Thoracic aorta (tissue), 2 donors: ENCODE data around the gene TRPC4. TPM values are rescaled to one million over a fixed set of nuclear protein-coding genes. Genes with fewer than 3 reads are reported as not detected.
A peak's percentile ranks its signal among the peaks of the same experiment; 100 is the strongest.

Experiments
- ATAC-seq: fragments of 150-250 bp; one replicate; pipeline ENCODE4 v1.8.0; 2017; ENCODE audit warnings: low read depth; ENCODE audit not compliant: insufficient number of reproducible peaks, low FRiP score
- DNase-seq: peaks from one replicate; pipeline ENCODE4 v3.0.0-alpha.2; 2020; ENCODE audit warnings: low spot score
- H3K27ac ChIP-seq, 2 donors: fragments of 200-600 bp; sonication (generic); 1 replicate in 1 of 2; 2 replicates in 1 of 2; pipeline ENCODE4 v1.5.1; 2016; ENCODE audit warnings: mild to moderate bottlenecking in 2 of 2, moderate library complexity in 2 of 2
- H3K27me3 ChIP-seq: fragments of 200-600 bp; sonication (generic); replicated peaks from 2 replicates; pipeline ENCODE4 v1.6.0; 2016; ENCODE audit warnings: mild to moderate bottlenecking; ENCODE audit not compliant: insufficient read depth
- H3K36me3 ChIP-seq: fragments of 200-600 bp; sonication (generic); one replicate; pipeline ENCODE4 v1.5.1; 2016
- H3K4me1 ChIP-seq, 2 donors: fragments of 200-600 bp; sonication (generic); 1 replicate in 1 of 2; 2 replicates in 1 of 2; pipeline versions ENCODE4 v1.5.1 to v1.6.0; 2016; ENCODE audit warnings: low read depth in 2 of 2, mild to moderate bottlenecking in 1 of 2; ENCODE audit not compliant: control insufficient read depth in 1 of 2
- H3K4me3 ChIP-seq: fragments of 200-600 bp; sonication (generic); 2 replicates; pipeline ENCODE4 v1.5.1; 2016; ENCODE audit warnings: mild to moderate bottlenecking
- H3K9me3 ChIP-seq: fragments of 200-600 bp; sonication (generic); 2 replicates; pipeline ENCODE4 v1.5.1; 2016
- total RNA-seq, 2 donors: library from RNA; depleted of rRNA; stranded (reverse); fragments of >200 nt; gene quantifications; one replicate each; pipeline versions ENCODE4 v1.1.0 to v1.2.3, GENCODE V29; 2016
- TF ChIP-seq, protein P1 (sequence below): fragments of 200-600 bp; sonication (generic); IDR thresholded peaks from one replicate; pipeline ENCODE4 v1.5.1; 2019; ENCODE audit warnings: antibody characterized with exemption

TRPC4 gene
- total RNA-seq, 2 donors from 2014 or later, result 7.1 to 7.6 TPM

DNA sequence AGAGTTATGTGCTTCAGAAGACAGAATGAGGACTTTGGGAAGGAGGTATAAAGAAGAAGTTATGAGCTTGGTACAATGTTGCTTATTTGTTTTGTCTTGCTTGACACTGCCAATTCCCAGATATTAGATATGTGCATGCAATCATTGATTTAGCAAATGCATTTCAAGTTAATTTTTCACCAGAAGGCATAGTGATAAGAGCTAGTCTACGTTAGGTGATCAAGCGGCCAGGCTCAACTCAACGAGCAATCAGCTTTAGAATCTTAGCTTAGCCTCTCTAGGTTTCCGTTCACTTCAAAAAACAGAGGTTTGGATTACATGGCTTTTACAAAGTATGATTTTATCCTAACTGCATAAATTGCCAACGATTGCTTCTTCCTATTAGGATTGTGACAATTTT is 189.4 kb downstream of the TRPC4 start:
- no peak overlapping the region for H3K4me3 ChIP-seq

DNA sequence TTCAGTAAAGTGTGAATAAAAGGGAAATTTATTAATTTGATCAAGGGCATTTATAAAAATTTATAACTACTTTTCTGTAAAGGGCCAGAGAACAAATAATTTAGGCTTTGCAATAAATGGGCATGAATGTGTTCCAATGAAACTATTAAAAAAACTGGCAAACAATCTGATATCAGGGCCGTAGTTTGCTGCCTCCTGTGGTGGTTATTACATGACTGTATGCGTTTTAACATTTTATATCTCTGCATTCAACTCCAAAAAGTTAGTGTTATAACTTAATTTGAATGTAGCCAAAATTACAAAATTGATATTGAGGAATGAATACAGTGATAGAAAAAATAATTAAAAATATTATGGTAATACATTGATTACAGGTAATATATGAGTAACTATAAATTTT is 190.5 kb downstream of the TRPC4 start:
- no peak overlapping the region for H3K4me3 ChIP-seq
- peaks cover 6 to 22% of the 10 kb centered on the region in 2 donors for H3K4me1 ChIP-seq
- no peaks in the 10 kb centered on the region for H3K9me3 ChIP-seq
- TF ChIP-seq, protein P1, sequence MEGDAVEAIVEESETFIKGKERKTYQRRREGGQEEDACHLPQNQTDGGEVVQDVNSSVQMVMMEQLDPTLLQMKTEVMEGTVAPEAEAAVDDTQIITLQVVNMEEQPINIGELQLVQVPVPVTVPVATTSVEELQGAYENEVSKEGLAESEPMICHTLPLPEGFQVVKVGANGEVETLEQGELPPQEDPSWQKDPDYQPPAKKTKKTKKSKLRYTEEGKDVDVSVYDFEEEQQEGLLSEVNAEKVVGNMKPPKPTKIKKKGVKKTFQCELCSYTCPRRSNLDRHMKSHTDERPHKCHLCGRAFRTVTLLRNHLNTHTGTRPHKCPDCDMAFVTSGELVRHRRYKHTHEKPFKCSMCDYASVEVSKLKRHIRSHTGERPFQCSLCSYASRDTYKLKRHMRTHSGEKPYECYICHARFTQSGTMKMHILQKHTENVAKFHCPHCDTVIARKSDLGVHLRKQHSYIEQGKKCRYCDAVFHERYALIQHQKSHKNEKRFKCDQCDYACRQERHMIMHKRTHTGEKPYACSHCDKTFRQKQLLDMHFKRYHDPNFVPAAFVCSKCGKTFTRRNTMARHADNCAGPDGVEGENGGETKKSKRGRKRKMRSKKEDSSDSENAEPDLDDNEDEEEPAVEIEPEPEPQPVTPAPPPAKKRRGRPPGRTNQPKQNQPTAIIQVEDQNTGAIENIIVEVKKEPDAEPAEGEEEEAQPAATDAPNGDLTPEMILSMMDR, result no peak
- H3K27me3 ChIP-seq, result no peaks in the 10 kb centered on the region
- no peak for DNase-seq
- ATAC-seq, result no peak
- no peak overlapping the region for H3K27ac ChIP-seq
- no peaks in the 10 kb centered on the region for H3K36me3 ChIP-seq

More for the DNA sequence above, 189.4 kb downstream of the TRPC4 start:
- H3K27ac ChIP-seq, result peak overlapping the region in 1 of 2 donors; percentile 62
- no peaks in the 10 kb centered on the region for H3K27me3 ChIP-seq
- DNase-seq (no peak), ATAC-seq (no peak)
- peaks cover 6 to 22% of the 10 kb centered on the region in 2 donors for H3K4me1 ChIP-seq
- no peaks in the 10 kb centered on the region for H3K9me3 ChIP-seq
- TF ChIP-seq, protein P1, result no peak
- no peaks in the 10 kb centered on the region for H3K36me3 ChIP-seq

DNA sequence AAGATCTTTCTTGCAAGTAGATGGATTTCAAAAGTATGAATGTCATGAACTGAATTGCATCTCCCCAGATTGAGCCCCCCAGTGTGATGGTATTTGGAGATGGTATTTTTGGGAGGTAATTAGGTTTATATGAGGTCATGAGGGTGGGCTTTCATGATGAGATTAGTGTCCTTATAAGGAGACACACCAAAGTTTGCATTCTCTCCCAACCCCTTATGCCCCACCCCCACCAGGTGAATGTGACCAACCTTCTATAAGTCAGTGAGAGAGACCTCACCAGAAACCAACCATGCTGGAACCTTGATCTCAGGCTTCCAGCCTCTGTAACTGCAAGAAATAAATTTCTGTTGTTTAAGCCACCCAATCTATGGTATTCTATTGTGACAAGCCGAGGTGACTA is 199.7 kb downstream of the TRPC4 start:
- Histone ChIP-seq H3K4me1 (no peaks in the 10 kb centered on the region), H3K9me3 (no peaks in the 10 kb centered on the region), H3K36me3 (no peaks in the 10 kb centered on the region), H3K27ac (no peak overlapping the region), H3K4me3 (no peak overlapping the region), H3K27me3 (no peaks in the 10 kb centered on the region)
- ATAC-seq, result no peak
- no peak for DNase-seq
- TF ChIP-seq, protein P1, result no peak

DNA sequence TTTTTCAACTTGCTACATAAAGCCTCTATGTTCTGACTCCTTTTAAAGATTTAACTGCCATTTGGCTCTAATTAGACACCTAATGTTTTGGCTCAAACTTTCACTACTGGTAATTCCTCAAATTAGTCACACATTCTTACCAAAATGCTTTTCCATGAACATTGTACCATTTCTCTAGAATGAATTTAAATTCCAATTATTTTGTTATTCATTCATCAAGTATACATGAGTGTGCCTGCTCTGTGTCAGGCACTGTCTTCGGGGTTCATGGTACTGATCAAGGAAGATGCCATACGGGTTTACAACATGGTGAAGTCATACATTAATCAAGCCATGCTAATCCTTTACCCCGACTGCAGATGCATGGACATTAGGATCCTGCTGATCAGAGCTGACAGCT is 201.9 kb downstream of the TRPC4 start:
- H3K4me3 ChIP-seq, result no peak overlapping the region
- H3K27ac ChIP-seq, result no peak overlapping the region
- no peak for DNase-seq
- TF ChIP-seq, protein P1, result no peak
- no peaks in the 10 kb centered on the region for H3K27me3 ChIP-seq
- H3K9me3 ChIP-seq, result no peaks in the 10 kb centered on the region
- no peaks in the 10 kb centered on the region for H3K36me3 ChIP-seq
- H3K4me1 ChIP-seq, result no peaks in the 10 kb centered on the region
- ATAC-seq, result no peak

DNA sequence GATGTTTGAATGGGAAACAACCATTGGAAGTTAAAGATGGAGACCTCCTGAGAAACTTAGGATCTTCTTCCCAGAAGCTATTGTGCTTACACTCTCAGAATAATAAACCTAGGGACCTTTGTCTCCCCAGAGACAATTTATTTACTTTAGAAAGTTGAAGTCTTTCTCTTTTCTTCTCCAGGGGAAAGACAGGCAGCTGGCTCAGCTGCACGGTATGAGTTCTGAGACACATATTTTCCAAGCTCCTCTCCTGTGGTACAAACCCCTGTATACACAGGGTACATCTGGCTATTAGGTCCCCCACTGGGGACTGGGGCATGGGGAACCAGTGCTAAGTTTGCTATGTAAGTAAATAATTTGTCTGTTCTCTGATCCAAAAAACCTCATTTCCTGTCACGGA is 203.5 kb downstream of the TRPC4 start:
- Histone ChIP-seq H3K27ac (no peak overlapping the region), H3K4me3 (no peak overlapping the region), H3K9me3 (no peaks in the 10 kb centered on the region), H3K36me3 (no peaks in the 10 kb centered on the region), H3K4me1 (no peaks in the 10 kb centered on the region), H3K27me3 (no peaks in the 10 kb centered on the region)
- TF ChIP-seq, protein P1, result no peak
- ATAC-seq, result no peak
- DNase-seq, result no peak
